ENCODE data around the gene RETREG1.

GRCh38 chr5:16515532-16515931 is 101.3 kb downstream of the RETREG1 start:
- TF ChIP-seq CTCF (IDR thresholded peaks at IDR 0.05) (no peak), POLR2AphosphoS5 (IDR thresholded peaks at IDR 0.05; ENCODE audit: low read depth, low read length) (no peak), FOSL2 (IDR thresholded peaks at IDR 0.05; ENCODE audit: borderline replicate concordance, low read depth) (no peak), USF2 (IDR thresholded peaks at IDR 0.05; ENCODE audit: borderline replicate concordance, low read depth, low read length) (no peak), FOXJ3 (CRISPR knock-in tag; IDR thresholded peaks at IDR 0.05) (no peak), REST (IDR thresholded peaks at IDR 0.05; ENCODE audit: low read depth, low read length) (no peak), RAD21 (IDR thresholded peaks at IDR 0.05; ENCODE audit: low read length) (no peak), RFX5 (IDR thresholded peaks at IDR 0.05; ENCODE audit: low read length) (no peak), TEAD4 (IDR thresholded peaks at IDR 0.05; ENCODE audit: borderline replicate concordance, insufficient read depth) (no peak)

Measured in SK-N-SH (cell line).